GM12878 (cell line): ENCODE results near the gene SLC5A10. TPM values are rescaled to one million over a fixed set of nuclear protein-coding genes. Genes with fewer than 3 reads are reported as not detected.
"Not testable (repeated sequence)": the region's sequence is repeated elsewhere in the genome, so short reads cannot be mapped to it uniquely, and the experiment has no call there.

Source experiments
- ATAC-seq: fragments of 200-7000 bp; cut with Tn5 transposase; 3 replicates; pipeline ENCODE4 v1.9.1; 2020; ENCODE audit warnings: mild to moderate bottlenecking, moderate library complexity
- BruUV-seq: library from RNA; stranded (reverse); fragments of 400-500 nt; replicated peaks from 2 replicates; lab custom pipeline; 2021; lab: Mats Ljungman, UMichigan
- CTCF ChIA-PET: fragments of 300-600 bp; sonication (Branson Sonifier 250); formaldehyde crosslinking; extraction: SDS; loops from one replicate; lab custom pipeline; 2021; ENCODE audit warnings: inconsistent platforms; lab: Yijun Ruan, JAX
- POLR2A ChIA-PET: fragments of 350-600 bp; formaldehyde crosslinking; extraction: SDS; loops from one replicate; lab custom pipeline; 2021; ENCODE audit warnings: inconsistent platforms; lab: Charles Lee
- RAD21 ChIA-PET: fragments of 300-600 bp; sonication (Branson Sonifier 250); formaldehyde crosslinking; loops from one replicate; lab custom pipeline; 2023; ENCODE audit warnings: antibody characterized with exemption; ENCODE audit not compliant: unreplicated experiment; lab: Charles Lee
- SMC1A ChIA-PET: fragments of 300-600 bp; sonication (Branson Sonifier 250); formaldehyde crosslinking; loops from one replicate; lab custom pipeline; 2023; ENCODE audit not compliant: unreplicated experiment, uncharacterized antibody; lab: Charles Lee
- DNase-seq: peaks from one replicate; pipeline ENCODE4 v3.0.0-alpha.2; 2011; ENCODE audit warnings: low read depth, low spot score
- FAIRE-seq: peaks from 3 replicates; lab custom pipeline; 2011; peaks lifted over from hg19 to GRCh38; lab: Jason Lieb, UNC
- H2AFZ ChIP-seq: 2 replicates; pipeline ENCODE4 v1.6.0; 2011; ENCODE audit warnings: low read depth, low read length, control low read depth; ENCODE audit not compliant: control insufficient read depth
- H3K27ac ChIP-seq: 2 replicates; pipeline ENCODE4 v1.5.1; 2011; ENCODE audit warnings: control low read depth; ENCODE audit not compliant: control insufficient read depth, insufficient read depth
- H3K27me3 ChIP-seq, 2 experiments: replicated peaks in 1 of 2; 2 replicates each; pipeline versions ENCODE4 v1.6.0 to v1.6.1; 2011; ENCODE audit warnings: low read length in 1 of 2; ENCODE audit not compliant: control insufficient read depth in 2 of 2, insufficient read depth in 2 of 2
- H3K36me3 ChIP-seq, 2 experiments: 2 replicates each; pipeline ENCODE4 v1.5.1; 2011; ENCODE audit warnings: low read length in 1 of 2; ENCODE audit not compliant: control insufficient read depth in 2 of 2, insufficient read depth in 2 of 2
- H3K4me1 ChIP-seq: 2 replicates; pipeline ENCODE4 v1.6.1; 2011; ENCODE audit warnings: mild to moderate bottlenecking, low read length, moderate library complexity, mixed read lengths; ENCODE audit not compliant: control insufficient read depth, insufficient read depth
- H3K4me2 ChIP-seq: 2 replicates; pipeline ENCODE4 v1.6.0; 2011; ENCODE audit warnings: control low read depth; ENCODE audit not compliant: control insufficient read depth, insufficient read depth
- H3K4me3 ChIP-seq: fragments of 200-600 bp; sonication (generic); 2 replicates; pipeline ENCODE4 v1.5.1; 2016
- H3K79me2 ChIP-seq: 2 replicates; pipeline ENCODE4 v1.6.0; 2011; ENCODE audit warnings: low read length; ENCODE audit not compliant: control insufficient read depth, insufficient read depth
- H3K9ac ChIP-seq: 2 replicates; pipeline ENCODE4 v1.8.0; 2011; ENCODE audit warnings: low read length, control low read depth, mixed read lengths; ENCODE audit not compliant: control insufficient read depth, insufficient read depth
- H3K9me3 ChIP-seq: replicated peaks from 3 replicates; pipeline ENCODE4 v1.5.1; 2011; ENCODE audit warnings: mild to moderate bottlenecking, low read length; ENCODE audit not compliant: control insufficient read depth, insufficient read depth
- H4K20me1 ChIP-seq: 2 replicates; pipeline ENCODE4 v1.6.0; 2011; ENCODE audit not compliant: control insufficient read depth, insufficient read depth
- CHD4 ChIP-seq: fragments of 200-600 bp; sonication (generic); IDR thresholded peaks from 2 replicates; pipeline ENCODE4 v1.6.1; 2016; ENCODE audit warnings: mild to moderate bottlenecking
- E2F4 ChIP-seq: IDR thresholded peaks from 2 replicates; pipeline ENCODE4 v1.6.1; 2012; ENCODE audit warnings: low read depth, low read length, improper control_type of control experiment
- MYB ChIP-seq: fragments of 150-350 bp; IDR thresholded peaks from 2 replicates; pipeline ENCODE4 v1.6.1; 2014; ENCODE audit warnings: mild to moderate bottlenecking, low read depth, low read length, borderline replicate concordance
- RBBP5 ChIP-seq: fragments of 200-600 bp; sonication (generic); conservative IDR thresholded peaks from 2 replicates; pipeline ENCODE4 v1.6.1; 2016
- RELA ChIP-seq: fragments of 450-650 bp; IDR thresholded peaks from 2 replicates; pipeline ENCODE4 v1.8.0; 2014; ENCODE audit warnings: borderline replicate concordance; ENCODE audit not compliant: partially characterized antibody
- SMC3 ChIP-seq: IDR thresholded peaks from 2 replicates; pipeline ENCODE4 v1.6.1; 2011; ENCODE audit warnings: low read length, improper control_type of control experiment, borderline replicate concordance
- ZBTB40 ChIP-seq: fragments of 450-650 bp; IDR thresholded peaks from 2 replicates; pipeline ENCODE4 v1.6.1; 2016; ENCODE audit warnings: mild to moderate bottlenecking, moderate library complexity, borderline replicate concordance
- WGBS: methylation state at CpG from one replicate; pipeline ENCODE4 v1.1.6; 2016; ENCODE audit warnings: low lambda C conversion rate; ENCODE audit not compliant: insufficient replicate concordance, insufficient coverage; ENCODE audit errors: missing lambda C conversion rate; 5-methylcytosine and 5-hydroxymethylcytosine counted together
- in situ Hi-C: fragments of 300-500 bp; cut with MboI; formaldehyde crosslinking; loops from 9 replicates; pipeline ENCODE4 v1.14.3; 2018; ENCODE audit warnings: mixed read lengths
- intact Hi-C: fragments of 100-400 bp; cut with micrococcal nuclease; formaldehyde crosslinking; loops from one replicate; pipeline ENCODE4 v1.14.2; 2022; ENCODE audit not compliant: unreplicated experiment
- polyA plus RNA-seq, 11 experiments: library from polyadenylated mRNA; depleted of rRNA in 4 of 11; unstranded in 6 of 11; stranded (reverse) in 5 of 11; fragments of >200 nt; fragmentation: Nextera tagmentation in 4 of 11; fragmentation: Illumina TruSeq in 1 of 11; extraction: Ambion mirVana in 4 of 11; extraction: Trizol in 1 of 11; gene quantifications; 1 replicate in 1 of 11; 2 replicates in 10 of 11; pipeline versions ENCODE4 v1.2.1 to v1.2.3, GENCODE V29; 2011 to 2016; ENCODE audit warnings: inconsistent platforms in 2 of 11, missing spikeins in 2 of 11, low read depth in 1 of 11
- total RNA-seq, 4 experiments: library from RNA; depleted of rRNA in 3 of 4; stranded (reverse); fragments of >200 nt in 3 of 4; fragmentation: Illumina TruSeq in 1 of 4; extraction: Trizol in 1 of 4; gene quantifications; 2 replicates each; pipeline versions ENCODE4 v1.2.1 to v1.2.3, GENCODE V29; 2013 to 2021

SLC5A10 gene
- total and polyA plus RNA-seq, 10 of the 15 experiments (the other 5 are each of a cell fraction or from before 2014, with no cell fraction given) = under 0.01 to 0.18 (median 0.07) TPM; not detected in 4

GRCh38 chr17:18954321-18954720 is 2.4 kb downstream of the SLC5A10 start (continued):
- TF ChIP-seq ZBTB40 (no peak), MYB (no peak), SMC3 (no peak), RELA (no peak), RBBP5 (no peak)

- RAD21 ChIA-PET = interaction anchor here (0.6 to 0.7 kb wide), 2 partner anchors 72 to 96 kb away, joined by 3 read pairs; no protein-coding TSS in a partner anchor
- H3K4me3 ChIP-seq = no peak overlapping the region
- WGBS = 62% methylated on average over 2 of the region's 6 CpGs
Measured at GRCh38 chr17:18955009-18955408, 3.0 kb downstream of the SLC5A10 start.

GRCh38 chr17:18956021-18956420 is 4.1 kb downstream of the SLC5A10 start:
- H3K79me2 ChIP-seq, FAIRE-seq, H3K4me1 ChIP-seq, H3K9me3 ChIP-seq, BruUV-seq, H3K4me2 ChIP-seq, in situ Hi-C loops, H3K9ac ChIP-seq, H3K36me3 ChIP-seq, intact Hi-C loops, H2AFZ ChIP-seq, H3K4me3 ChIP-seq, ATAC-seq, H3K27ac ChIP-seq, DNase-seq, H3K27me3 ChIP-seq, H4K20me1 ChIP-seq, RAD21 ChIA-PET: not testable (repeated sequence)
- WGBS = 80% methylated on average over 6 of the region's 6 CpGs
- ChIA-PET SMC1A (interaction anchor here (0.8 kb wide), 1 partner anchor 31 kb away, joined by 3 read pairs; no protein-coding TSS in a partner anchor), POLR2A (interaction anchor here (0.6 kb wide), 1 partner anchor 55 kb away, joined by 4 read pairs; no protein-coding TSS in a partner anchor), CTCF (interaction anchor here (1.0 to 1.2 kb wide), 3 partner anchors 17 to 57 kb away, joined by 3 to 5 read pairs (median 5); no protein-coding TSS in a partner anchor)

More at GRCh38 chr17:18955009-18955408, 3.0 kb downstream of the SLC5A10 start:
- CTCF ChIA-PET = interaction anchor here (1.1 to 1.3 kb wide), 2 partner anchors 56 to 329 kb away, joined by 3 to 5 read pairs; no protein-coding TSS in a partner anchor
- TF ChIP-seq CHD4 (no peak), E2F4 (no peak)
- TF ChIP-seq, all 136 proteins: peak for 0
- Histone ChIP-seq H3K27me3 (no peaks in the 10 kb centered on the region), H3K36me3 (no peaks in the 10 kb centered on the region), H3K79me2 (no peaks in the 10 kb centered on the region), H4K20me1 (no peaks in the 10 kb centered on the region), H3K4me2 (no peak overlapping the region), H3K27ac (no peak overlapping the region), H3K9ac (no peak overlapping the region), H2AFZ (no peak overlapping the region), H3K9me3 (no peaks in the 10 kb centered on the region), H3K4me1 (no peaks in the 10 kb centered on the region)
- in situ Hi-C loops (no loop called here), intact Hi-C loops (no loop called here)
- FAIRE-seq (no peak), ATAC-seq (no peak), DNase-seq (no peak)
- POLR2A ChIA-PET = interaction anchor here (1.0 kb wide), 1 partner anchor 11 kb away, joined by 3 read pairs; no protein-coding TSS in a partner anchor
- SMC1A ChIA-PET = interaction anchor here (0.9 to 1.9 kb wide), 6 partner anchors 11 to 93 kb away, joined by 3 to 8 read pairs (median 4); no protein-coding TSS in a partner anchor
- BruUV-seq = no TSS peak
